Raji (cell line): ENCODE measurements around the gene CAP2.

Experiments
- POLR2A ChIP-seq: IDR thresholded peaks from 2 replicates; pipeline ENCODE4 v1.6.1; 2011; ENCODE audit warnings: low read depth, low read length, control low read depth; ENCODE audit not compliant: insufficient read depth

The CAP2 gene

GRCh38 chr6:17494919-17495318 lies 101.5 kb downstream of the CAP2 start:
- no peak for TF ChIP-seq POLR2A

GRCh38 chr6:17497535-17498095 lies 104.2 kb downstream of the CAP2 start:
- no peak for TF ChIP-seq POLR2A

- TF ChIP-seq POLR2A, result no peak
These were observed 108.0 kb downstream of the CAP2 start for GRCh38 chr6:17501442-17501841.

GRCh38 chr6:17501982-17502704 lies 108.7 kb downstream of the CAP2 start:
- TF ChIP-seq POLR2A, result no peak

- no peak for TF ChIP-seq POLR2A
These were observed 109.7 kb downstream of the CAP2 start for GRCh38 chr6:17503051-17503450.

- no peak for TF ChIP-seq POLR2A
These were observed 110.6 kb downstream of the CAP2 start for GRCh38 chr6:17504005-17504404.

GRCh38 chr6:17505062-17505476 lies 111.7 kb downstream of the CAP2 start:
- no peak for TF ChIP-seq POLR2A

GRCh38 chr6:17505767-17506280 lies 112.4 kb downstream of the CAP2 start:
- no peak for TF ChIP-seq POLR2A

GRCh38 chr6:17506531-17506930 lies 113.1 kb downstream of the CAP2 start:
- no peak for TF ChIP-seq POLR2A

- no peak for TF ChIP-seq POLR2A
These were observed 113.6 kb downstream of the CAP2 start for GRCh38 chr6:17506962-17507361.

GRCh38 chr6:17511084-17511483 lies 117.7 kb downstream of the CAP2 start:
- TF ChIP-seq POLR2A, result no peak

GRCh38 chr6:17511580-17511979 lies 118.2 kb downstream of the CAP2 start:
- no peak for TF ChIP-seq POLR2A

GRCh38 chr6:17519120-17519519 lies 125.7 kb downstream of the CAP2 start:
- no peak for TF ChIP-seq POLR2A

- no peak for TF ChIP-seq POLR2A
These were observed 132.2 kb downstream of the CAP2 start for GRCh38 chr6:17525637-17526036.

- TF ChIP-seq POLR2A, result no peak
These were observed 133.7 kb downstream of the CAP2 start for GRCh38 chr6:17527076-17527475.

- TF ChIP-seq POLR2A, result no peak
These were observed 137.0 kb downstream of the CAP2 start for GRCh38 chr6:17530321-17530835.
